Measurements from ENCODE around the gene KDM7A.

The KDM7A gene

DNA sequence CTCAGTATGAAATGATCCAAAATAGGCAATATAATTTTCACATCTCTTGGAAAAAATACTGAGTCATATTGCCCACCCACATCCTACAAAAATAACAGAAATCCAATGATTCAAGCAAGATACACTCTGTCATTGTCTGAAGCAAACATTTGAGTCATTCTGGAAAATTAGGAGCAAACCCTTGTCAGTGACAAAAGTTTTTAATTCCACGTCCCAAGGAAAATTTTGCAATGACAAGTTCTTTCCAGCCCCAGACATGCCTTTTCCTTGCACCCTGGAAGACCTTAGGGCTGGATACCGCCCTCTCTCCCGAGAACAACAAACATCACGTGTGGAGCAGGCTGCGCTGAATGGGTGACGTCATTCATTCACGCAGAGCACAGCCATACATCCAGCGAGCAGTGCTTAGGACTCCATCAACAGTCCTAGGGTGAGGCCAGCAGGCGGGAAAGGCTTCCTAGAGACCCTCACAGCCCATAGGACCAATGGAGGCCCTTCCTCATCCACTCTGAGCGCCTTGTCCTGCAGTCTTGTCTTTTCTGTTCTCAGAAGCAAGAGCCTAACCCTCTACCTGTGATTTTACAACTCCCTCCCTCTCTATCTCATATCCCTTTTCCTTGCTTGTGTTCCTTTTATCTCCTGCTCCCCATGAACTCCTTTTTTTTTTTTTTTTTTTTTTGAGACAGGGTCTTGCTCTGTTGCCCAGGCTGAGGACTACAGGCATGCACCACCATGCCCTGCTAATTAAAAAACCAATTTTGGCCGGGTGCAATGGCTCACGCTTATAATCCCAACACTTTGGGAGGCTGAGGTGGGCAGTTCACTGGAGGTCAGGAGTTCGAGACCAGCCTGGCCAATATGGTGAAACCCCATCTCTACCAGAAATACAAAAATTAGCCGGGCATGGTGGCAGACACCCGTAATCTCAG lies 23.5 kb upstream of the KDM7A start:
- no peak for DNase-seq

DNA sequence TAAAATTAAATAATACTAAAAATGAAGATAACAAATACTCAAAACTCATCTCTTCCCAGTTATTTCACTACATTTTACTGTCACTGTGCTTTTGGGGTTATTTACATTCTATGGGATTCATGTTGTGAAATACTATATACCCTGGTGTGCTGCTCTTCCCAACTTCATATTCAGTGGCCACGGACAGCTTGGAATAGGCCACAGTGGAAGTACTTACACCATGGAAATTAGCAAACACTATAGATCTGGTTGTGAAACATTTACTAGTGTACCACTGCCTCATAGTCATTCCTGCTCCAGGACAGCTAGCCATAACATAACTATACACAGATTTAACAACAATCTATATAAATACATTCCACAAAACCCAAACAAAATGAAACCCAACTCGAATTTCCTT lies 21.2 kb upstream of the KDM7A start:
- DNase-seq, result no peak

DNA sequence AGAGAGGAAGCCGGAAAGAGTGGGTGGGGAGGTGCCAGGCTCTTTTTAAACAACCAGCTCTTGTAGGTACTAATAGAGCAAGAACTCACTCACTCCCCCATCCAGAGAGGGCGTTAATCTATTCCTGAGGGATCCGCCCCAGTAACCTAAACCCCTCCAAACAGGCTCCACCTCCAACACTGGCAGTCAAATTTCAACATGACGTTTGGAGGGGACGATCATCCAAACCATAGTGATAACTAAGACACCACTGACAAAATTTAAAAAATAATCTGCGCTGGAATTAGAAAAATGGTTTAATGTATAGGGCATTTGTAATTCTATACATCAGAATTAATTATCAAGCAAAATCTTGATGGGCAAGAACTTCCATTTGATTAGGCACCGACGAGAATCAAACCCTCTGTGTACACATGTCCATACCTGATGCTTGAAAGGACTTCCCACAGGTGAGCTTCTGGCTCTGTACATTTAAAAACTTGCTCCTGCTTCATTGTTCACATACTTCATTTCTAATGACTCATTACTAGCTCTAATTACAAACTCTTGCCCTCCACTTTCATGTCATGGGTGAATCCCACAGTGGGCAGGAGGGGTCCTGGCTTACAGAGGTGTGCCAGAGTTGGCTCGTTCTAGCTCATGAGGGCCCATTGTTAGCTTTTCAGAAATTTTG lies 20.6 kb upstream of the KDM7A start:
- DNase-seq, result no peak

DNA sequence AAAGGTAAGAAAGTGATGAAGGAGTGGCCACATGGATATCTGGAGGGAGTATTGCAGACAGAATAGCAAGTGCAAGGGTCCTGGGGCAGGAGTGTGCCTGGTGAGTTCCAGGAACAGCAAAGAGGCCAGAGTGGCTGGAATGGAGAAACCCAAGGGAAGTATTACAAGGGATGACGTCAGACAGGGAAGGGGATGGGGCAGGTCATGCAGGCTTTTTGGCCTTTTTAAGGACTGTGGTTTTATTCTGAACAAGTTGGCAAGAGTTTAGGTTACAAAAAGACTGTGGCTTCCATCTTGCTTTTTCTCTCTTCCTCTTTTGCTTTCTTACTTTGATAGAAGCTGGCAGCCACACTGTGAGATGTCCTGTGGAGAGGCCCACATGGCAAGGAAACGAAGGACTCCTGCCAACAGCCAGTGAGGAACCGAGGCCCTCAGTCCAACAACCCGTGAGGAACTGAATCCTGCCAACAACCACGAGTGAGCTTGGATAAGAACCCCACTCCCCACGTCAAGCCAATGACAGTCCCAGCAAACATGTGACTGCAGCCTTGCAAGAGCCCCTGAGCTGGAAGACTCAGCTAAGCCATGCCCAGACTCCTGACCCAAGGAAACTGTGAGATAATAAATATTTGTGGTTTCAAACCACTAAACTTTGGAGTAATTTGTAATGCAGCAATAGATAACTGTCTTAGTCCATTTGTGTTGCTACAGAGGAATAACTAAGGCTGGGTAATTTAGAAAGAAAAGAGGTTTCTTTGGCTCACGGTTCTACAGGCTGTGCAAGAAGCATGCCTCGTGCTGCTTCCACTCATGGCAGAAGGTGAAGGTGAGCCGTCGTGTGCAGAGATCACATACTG lies 19.8 kb upstream of the KDM7A start:
- DNase-seq, result no peak

DNA sequence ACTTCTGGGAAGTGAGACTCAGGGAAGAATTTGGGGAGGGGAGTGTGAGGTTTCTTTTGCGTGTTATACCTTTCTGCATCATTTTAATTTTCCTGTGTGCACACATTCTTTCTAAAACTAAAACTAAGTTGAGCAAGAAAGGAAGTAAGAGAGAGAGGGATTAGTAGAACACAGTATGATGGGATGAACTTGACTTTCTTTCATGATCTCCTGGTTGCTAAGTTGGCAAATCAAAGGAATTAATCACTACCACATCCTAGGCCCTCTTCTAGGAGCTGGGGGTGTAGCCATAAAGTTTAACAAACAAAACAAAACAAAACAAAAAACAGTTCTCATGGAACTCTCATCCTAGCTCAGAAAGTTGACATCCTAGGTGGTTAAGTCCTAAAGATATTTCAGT lies 19.1 kb upstream of the KDM7A start:
- no peak for DNase-seq

DNA sequence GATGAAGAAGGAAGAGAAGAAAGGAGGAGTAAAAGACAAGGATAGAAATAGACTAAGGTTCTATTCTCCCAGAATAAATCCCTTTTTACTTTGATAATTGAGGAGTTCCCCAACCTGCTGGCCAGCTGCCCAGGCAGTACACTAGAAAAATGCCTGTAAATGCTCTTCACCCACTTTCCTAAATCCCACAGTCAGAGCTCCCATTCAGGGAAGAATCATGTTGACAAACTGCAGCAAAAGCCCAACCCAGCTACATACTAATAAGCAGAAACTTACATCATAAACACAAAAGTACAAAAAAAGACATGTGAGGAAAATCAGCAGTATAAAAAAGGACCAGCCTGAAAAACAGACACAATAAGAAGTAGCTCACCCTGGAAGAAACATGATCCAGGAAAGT lies 15.8 kb upstream of the KDM7A start:
- no peak for DNase-seq

DNA sequence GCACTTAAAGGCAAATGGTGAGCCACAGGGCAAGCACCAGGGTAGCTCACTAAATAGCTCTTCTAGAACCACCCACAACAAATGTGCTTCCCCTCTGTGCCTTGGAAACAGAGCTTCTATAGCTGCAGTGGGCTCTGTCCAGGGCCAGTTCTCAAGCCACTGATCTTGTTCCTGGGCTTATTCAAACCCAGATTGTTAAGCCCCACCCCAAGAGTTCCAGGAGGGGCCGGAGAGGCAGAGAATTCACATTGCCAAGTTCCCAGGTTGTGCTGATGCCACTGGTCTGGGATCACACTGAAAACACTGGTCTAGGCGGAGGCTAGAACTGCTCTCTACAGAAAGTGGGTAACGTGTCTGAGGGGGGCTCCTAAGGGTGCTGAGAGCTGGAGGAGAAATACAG lies 15.4 kb upstream of the KDM7A start:
- no peak for DNase-seq

DNA sequence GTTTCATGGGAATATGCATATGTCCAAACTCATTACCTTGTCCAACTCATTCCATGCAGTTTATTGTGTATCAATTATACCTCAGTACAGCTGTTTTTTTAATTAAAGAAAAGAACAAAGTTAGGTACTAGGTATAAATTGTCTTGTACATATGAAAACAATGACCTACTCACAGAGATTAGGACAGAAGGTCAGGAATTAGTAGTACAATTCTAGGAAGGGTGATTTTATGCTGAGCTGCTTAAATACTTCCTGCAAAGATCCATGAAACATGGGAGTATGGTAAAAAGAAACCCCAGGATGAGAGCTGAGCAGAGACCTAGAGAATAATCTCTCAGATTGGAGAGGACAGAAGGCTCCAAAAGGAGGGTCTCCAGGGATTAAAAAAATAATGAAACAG lies 13.8 kb upstream of the KDM7A start:
- no peak for DNase-seq

DNA sequence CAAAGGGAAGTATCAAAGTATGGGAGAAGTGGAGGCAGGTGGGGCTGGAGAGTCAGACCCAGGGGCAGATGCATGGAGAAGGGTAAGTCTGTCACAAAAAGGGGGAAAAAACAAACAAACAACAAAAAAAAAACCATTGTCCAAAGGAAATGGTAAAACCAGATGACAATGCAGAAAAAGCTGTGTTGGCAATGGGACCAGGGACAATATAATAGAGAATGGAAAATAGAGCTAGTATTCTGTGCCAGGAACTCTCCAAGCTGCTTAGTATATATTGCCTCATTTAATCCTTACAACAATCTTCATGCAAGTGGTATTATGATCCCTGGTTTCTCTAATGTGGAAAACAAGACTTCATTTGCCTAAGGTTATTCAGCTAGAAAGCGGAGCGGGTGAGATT lies 13.1 kb upstream of the KDM7A start:
- DNase-seq, result no peak

DNA sequence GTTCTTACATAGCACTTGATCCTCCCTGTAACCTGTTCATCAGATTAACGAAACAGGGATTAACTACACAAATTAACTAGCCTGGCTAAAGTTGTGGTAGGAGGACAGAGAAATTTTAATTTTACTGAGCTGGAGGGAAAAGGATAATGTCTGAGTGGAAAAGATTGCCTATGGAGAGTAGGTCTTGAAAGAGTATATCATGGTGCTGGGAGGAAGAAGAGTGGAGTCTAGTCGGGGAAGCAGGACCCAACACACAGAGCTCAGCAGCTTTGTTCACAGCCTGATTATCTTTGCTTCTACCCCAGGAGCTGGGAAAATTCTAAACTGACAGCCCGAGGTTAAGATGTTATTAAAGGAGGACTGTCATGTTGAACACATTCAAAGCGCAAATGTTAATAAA lies 6.1 kb upstream of the KDM7A start:
- no peak for DNase-seq

DNA sequence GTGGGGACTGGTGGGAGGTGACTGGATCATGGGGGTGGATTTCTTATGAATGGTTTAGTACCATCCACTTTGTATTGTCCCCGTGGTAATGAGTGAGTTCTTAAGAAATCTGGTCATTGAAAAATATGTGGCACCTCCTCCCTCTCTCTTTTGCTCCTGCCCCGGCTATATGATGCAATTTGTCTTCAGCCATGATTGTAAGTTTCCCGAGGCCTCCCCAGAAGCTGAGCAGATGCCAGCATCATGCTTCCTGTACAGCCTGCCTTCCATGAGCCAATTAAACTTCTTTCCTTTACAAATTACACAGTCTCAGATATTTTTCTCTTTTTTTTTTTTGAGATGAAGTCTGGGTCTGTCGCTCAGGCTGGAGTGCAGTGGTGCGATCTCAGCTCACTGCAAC lies 2.6 kb upstream of the KDM7A start:
- DNase-seq, result no peak

DNA sequence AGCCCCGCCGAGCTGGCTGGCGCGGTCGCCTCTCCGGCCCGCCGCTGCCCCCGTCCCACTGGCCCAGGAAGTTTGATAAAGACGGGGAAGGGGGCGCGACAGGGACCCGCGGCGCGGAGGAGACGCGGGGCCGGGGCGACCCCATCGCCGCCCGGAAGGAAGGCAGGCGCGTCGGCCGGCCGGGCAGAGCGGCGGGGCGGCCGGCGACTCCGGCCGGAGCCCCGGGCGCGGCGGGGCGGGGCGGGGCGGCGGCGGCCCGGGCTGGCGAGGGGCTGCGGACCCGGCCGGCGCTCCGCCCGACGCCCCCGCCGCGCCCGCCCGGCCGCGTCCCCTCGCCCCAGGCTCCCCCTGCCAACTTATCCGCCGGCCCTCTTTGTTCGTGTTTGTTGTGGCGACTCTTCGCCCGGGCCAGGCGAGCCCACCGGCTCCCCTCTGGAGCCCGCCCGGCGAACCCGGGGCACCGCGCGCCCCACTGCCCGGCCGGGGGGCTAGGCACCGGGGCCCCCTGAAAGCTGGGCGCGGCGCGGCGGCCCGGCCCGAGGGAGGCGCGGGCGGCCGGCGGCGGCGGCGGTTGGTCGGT lies 571 bp downstream of the KDM7A start:
- DNase-seq, result no peak

DNA sequence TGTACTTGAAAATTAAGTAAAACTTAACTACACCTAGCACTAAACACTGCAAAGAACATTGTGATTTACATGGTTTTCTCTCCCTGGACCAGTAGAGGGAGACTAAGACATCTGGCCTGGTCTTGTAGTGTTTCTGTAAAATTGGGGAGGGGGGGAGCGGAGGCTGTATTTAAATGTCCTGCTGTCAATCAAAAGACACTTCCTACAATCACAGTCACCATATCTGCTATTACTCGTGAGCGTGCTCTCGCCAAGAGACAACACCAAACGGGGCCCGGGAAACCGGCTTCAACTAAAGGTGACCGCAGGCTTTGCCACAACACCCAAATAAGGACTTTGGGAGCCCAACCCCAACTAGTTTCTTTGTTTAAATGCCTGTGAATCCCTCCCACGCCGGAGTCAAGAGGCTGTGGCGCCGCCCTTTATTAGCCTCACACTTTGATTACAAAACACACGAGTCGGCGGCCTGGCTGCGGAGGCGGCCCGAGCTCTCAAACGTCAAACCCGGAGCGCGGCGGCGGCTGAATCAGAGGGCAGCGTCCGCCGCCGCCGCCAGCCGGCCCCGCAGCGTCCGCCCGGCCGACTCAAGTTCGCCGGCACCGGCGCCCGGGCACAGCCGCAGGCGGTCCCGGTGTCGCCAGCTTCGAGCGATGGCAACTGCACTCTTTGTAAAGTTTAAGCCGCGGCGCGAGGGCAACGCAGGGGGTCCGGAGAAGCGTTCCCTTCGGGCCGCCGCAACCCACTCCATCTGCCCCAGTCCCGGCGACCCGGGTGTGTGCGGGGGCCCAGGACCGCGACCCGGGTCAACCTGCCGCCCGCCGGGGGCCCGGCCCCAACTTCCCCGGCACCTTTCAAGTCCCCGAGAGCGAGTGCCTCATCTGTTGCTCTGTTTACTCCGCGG lies 1.3 kb downstream of the KDM7A start:
- peak; percentile 95 for DNase-seq

DNA sequence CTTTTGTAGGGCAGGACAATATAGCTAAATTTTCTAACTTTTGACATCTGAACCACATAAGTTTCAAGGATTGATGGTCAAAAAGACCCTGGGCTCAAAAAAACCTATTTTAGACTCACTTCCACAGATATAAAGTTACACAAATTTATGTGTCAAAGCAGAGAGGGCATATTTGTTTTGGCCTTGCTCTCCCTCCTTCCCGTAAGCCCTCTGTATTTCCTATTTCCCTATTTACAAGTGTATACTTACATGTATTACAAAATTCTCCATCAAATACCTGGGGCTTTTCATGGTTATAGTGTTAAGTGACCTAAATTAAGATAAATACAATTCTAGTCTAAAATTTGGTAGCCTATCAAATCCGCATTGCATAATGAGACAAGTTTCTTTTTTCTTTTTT lies 2.6 kb downstream of the KDM7A start:
- DNase-seq, result no peak

DNA sequence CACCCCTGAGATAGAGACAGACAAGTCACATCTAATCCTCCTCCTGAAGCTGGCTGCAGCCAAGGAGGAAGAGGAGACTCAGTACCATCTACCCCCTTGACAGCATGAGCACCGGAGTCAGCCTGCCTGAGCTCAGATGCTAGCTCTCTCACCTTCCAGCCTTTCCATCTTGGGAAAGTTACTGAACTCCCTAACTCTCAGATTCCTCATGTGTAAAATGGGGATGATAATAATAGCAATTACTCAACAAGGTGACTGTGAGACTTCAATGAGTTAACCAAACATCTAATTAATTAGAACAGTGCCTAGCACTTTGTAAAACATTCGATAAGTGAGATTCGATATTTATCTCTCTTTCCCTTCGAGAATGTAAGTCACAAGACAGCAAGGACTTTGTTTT lies 6.4 kb downstream of the KDM7A start:
- no peak for DNase-seq

DNA sequence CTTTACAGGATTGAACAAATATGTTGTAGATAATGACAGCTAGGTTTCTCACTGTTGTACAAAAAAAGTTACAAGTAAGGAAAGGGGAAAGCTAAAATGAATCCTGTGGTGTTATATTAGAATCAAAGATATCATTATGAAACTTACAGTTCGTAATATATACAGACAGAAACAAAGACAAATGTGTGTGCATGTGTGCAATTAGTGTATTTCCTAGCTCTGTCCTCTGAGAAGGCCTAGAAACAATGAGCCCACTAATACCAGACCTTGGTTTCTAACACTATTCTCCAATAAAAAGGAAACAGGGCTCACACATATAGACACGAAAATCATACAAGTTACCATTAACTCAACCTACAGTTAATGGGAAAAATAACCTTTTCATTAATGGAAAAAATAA lies 8.0 kb downstream of the KDM7A start:
- DNase-seq, result no peak

DNA sequence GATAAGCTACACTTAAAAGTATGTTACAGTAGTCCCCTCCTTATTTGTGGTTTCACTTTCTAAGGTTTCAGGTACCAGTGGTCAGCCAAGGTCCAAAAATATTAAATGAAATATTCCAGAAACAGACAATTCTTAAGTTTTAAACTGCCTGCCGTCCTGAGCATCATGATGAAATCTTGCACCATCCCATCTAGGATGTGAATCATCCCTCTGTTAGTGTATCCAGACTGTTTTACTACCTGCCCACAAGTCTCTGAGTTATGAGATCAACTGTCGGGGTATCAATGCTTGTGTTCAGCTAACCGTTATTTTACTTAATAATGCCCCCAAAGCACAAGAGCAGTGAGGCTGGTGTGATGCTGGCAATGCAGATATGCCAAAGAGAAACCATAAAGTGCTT lies 11.4 kb downstream of the KDM7A start:
- DNase-seq, result no peak

DNA sequence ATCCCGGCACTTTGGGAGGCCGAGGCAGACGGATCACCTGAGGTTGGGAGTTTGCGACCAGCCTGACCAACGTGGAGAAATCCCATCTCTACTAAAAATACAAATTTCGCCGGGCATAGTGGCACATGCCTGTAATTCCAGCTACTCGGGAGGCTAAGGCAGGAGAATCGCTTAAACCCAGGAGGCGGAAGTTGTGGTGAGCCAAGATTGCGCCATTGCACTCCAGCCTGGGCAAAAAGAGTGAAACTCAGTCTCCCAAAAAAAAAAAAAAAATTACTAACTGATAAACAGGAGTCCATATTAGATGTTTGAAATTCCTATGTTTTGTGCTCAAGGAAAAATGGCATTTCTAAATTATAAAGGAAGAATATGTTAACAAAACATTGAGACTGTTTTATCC lies 14.7 kb downstream of the KDM7A start:
- peak; percentile 8 for DNase-seq

DNA sequence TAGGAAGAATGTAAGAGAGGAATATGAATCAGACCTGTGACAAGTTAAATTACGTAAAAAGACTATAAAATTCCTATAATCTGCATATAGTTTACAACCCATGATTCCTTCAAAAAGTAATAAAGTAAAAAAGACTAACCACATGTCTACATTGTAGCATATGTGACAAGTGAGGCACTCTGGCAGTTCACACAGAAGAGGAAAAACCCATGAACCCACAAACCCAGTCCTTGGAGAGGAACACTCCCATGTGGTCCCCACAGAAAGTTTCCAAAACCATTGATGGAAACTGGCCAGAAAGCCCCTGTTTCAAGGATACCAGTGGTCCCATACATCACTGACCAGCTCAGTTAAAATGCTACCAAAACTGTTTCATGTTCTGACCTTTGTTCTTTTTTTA lies 15.7 kb downstream of the KDM7A start:
- DNase-seq, result no peak

DNA sequence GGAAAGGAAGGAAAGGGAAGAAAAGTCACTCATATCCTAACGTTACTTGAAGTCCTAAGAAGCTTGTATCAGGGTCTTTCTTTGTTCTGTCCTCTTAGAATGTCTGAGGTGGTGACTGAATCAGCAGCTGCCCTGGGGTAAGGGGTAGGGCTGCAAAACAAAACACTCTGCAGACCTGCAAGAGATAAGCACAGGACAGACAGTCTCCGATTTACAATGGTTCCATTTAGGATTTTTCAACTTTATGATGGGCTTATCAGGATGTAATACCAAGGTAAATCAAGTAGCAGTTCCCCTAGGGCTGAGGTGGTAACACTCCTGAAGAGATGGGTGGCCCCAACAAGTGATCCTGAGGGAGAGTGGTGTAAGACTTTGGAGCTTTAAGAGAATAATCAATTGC lies 16.5 kb downstream of the KDM7A start:
- no peak for DNase-seq

DNA sequence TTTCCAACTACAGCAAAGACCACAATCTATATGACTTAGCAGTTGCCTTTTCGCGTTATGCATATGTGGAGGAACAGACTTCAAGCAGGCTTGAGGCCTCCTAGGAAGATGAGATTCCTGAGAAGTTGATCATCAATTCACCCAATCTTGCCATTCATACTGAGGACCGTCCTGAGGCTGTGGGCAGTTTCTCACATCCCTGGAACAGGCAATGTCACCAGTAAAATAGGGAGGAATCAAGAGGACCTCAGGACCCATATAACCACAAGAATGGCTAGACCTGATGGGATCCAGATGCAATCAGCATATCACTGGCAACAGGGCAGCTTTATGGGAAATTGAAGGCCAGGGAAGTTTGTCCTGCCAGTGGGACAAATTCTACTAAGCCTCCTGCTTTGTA lies 17.3 kb downstream of the KDM7A start:
- DNase-seq, result no peak

DNA sequence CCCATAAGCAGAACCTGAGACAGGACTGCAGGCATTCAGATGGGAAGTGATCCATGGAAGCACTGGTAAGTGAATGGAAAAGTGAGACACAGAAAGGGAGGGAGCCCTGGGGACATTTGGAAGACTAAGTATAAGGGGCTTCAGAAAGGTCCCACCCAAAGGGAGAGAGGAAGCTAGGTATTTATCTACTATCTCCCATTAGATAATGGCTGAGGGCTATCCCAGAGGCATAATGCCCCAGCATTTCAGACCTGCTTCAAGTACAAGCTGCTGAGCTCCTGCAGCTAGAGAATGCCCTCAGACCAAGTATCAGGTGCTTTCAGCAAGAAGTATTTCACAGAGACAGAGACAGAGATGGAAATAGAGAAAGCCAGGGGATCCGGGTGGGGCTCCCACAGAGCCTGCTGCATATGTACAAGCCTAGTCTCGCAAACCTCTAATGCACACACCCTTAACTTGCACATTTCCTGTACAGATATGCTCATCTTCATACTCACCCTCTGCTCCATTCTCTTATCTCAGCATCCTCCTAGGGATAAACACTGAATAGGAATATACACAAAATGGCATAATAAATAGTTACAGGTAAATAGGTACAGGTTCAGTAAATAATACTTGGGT lies 20.2 kb downstream of the KDM7A start:
- DNase-seq, result no peak
